ENCODE results near the gene ZNF516.

Gene ZNF516

GRCh38 chr18:76384861-76385680 lies 110.0 kb downstream of the ZNF516 start:
- in situ Hi-C loops (cut with HindIII; ENCODE audit: low sequenced_read_pairs), result no loop called here

GRCh38 chr18:76384114-76384790 lies 110.8 kb downstream of the ZNF516 start:
- in situ Hi-C loops (cut with HindIII; ENCODE audit: low sequenced_read_pairs), result no loop called here

GRCh38 chr18:76383636-76384035 lies 111.4 kb downstream of the ZNF516 start:
- in situ Hi-C loops (cut with HindIII; ENCODE audit: low sequenced_read_pairs), result no loop called here

GRCh38 chr18:76382275-76382674 lies 112.8 kb downstream of the ZNF516 start:
- in situ Hi-C loops (cut with HindIII; ENCODE audit: low sequenced_read_pairs), result no loop called here

- in situ Hi-C loops (cut with HindIII; ENCODE audit: low sequenced_read_pairs), result no loop called here
Observed at GRCh38 chr18:76380791-76381405, 114.1 kb downstream of the ZNF516 start.

GRCh38 chr18:76380127-76380729 lies 114.8 kb downstream of the ZNF516 start:
- in situ Hi-C loops (cut with HindIII; ENCODE audit: low sequenced_read_pairs), result no loop called here

- in situ Hi-C loops (cut with HindIII; ENCODE audit: low sequenced_read_pairs), result no loop called here
Observed at GRCh38 chr18:76379226-76380126, 115.6 kb downstream of the ZNF516 start.

- in situ Hi-C loops (cut with HindIII; ENCODE audit: low sequenced_read_pairs), result no loop called here
Observed at GRCh38 chr18:76378526-76379215, 116.4 kb downstream of the ZNF516 start.

GRCh38 chr18:76377359-76377756 lies 117.7 kb downstream of the ZNF516 start:
- in situ Hi-C loops (cut with HindIII; ENCODE audit: low sequenced_read_pairs), result no loop called here

GRCh38 chr18:76376668-76377358 lies 118.2 kb downstream of the ZNF516 start:
- in situ Hi-C loops (cut with HindIII; ENCODE audit: low sequenced_read_pairs), result no loop called here

GRCh38 chr18:76376225-76376624 lies 118.8 kb downstream of the ZNF516 start:
- in situ Hi-C loops (cut with HindIII; ENCODE audit: low sequenced_read_pairs), result no loop called here

GRCh38 chr18:76374330-76375281 lies 120.4 kb downstream of the ZNF516 start:
- in situ Hi-C loops (cut with HindIII; ENCODE audit: low sequenced_read_pairs), result no loop called here

GRCh38 chr18:76373297-76373696 lies 121.7 kb downstream of the ZNF516 start:
- in situ Hi-C loops (cut with HindIII; ENCODE audit: low sequenced_read_pairs), result no loop called here

- in situ Hi-C loops (cut with HindIII; ENCODE audit: low sequenced_read_pairs), result no loop called here
Observed at GRCh38 chr18:76371301-76372203, 123.5 kb downstream of the ZNF516 start.

GRCh38 chr18:76370686-76371085 lies 124.4 kb downstream of the ZNF516 start:
- in situ Hi-C loops (cut with HindIII; ENCODE audit: low sequenced_read_pairs), result no loop called here

GRCh38 chr18:76370201-76370600 lies 124.8 kb downstream of the ZNF516 start:
- in situ Hi-C loops (cut with HindIII; ENCODE audit: low sequenced_read_pairs), result no loop called here

GRCh38 chr18:76369791-76370190 lies 125.3 kb downstream of the ZNF516 start:
- in situ Hi-C loops (cut with HindIII; ENCODE audit: low sequenced_read_pairs), result no loop called here

Measured in endothelial cell of hepatic sinusoid (primary cell).